GM03348 (cell line): ENCODE measurements around the gene NCDN.

Experiments used
- DNase-seq: peaks from one replicate; pipeline ENCODE4 v3.0.0; 2012; ENCODE audit warnings: low spot score

NCDN gene, protein sequence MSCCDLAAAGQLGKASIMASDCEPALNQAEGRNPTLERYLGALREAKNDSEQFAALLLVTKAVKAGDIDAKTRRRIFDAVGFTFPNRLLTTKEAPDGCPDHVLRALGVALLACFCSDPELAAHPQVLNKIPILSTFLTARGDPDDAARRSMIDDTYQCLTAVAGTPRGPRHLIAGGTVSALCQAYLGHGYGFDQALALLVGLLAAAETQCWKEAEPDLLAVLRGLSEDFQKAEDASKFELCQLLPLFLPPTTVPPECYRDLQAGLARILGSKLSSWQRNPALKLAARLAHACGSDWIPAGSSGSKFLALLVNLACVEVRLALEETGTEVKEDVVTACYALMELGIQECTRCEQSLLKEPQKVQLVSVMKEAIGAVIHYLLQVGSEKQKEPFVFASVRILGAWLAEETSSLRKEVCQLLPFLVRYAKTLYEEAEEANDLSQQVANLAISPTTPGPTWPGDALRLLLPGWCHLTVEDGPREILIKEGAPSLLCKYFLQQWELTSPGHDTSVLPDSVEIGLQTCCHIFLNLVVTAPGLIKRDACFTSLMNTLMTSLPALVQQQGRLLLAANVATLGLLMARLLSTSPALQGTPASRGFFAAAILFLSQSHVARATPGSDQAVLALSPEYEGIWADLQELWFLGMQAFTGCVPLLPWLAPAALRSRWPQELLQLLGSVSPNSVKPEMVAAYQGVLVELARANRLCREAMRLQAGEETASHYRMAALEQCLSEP

DNA sequence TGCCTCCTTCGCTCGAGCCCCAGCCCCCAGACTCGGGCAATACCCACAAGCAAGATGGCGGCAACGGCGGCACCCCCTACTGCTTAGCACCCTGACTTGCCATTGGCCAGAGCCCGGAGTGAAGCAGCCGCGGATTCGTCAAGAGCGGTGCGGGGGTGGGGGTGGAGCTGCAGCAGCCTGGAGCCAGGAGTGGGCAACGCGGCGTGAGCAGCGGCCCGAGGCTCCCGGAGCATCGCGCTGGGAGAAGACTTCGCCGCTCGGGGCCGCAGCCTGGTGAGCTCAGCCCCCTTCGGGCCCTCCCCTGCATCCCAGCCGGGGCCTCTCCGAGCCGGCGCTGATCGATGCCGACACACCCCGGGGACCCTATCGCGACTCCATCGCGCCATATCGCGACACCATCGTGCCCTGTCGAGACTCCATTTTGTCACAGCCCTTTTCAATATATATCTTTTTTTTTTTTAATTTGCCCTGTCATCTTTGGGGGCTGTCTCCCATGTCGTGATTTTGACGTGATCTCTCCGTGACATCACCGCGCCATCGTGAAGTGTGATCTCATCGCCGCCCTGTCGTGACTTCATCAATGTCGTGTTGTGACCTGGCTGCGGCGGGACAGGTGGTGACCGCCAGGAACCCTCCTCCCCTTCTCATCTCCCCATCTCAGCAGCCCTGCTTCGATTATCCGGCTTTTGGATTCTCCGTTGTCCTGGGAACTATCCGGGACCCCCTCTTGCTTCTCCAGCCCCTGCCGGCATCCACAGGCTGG is at the start of gene NCDN:
TSS of gene NCDN (plus strand) at position 189 of the 763 bp plus-strand sequence. CDS start at position 581, 392 bp downstream.
- DNase-seq: peak; percentile 99

DNA sequence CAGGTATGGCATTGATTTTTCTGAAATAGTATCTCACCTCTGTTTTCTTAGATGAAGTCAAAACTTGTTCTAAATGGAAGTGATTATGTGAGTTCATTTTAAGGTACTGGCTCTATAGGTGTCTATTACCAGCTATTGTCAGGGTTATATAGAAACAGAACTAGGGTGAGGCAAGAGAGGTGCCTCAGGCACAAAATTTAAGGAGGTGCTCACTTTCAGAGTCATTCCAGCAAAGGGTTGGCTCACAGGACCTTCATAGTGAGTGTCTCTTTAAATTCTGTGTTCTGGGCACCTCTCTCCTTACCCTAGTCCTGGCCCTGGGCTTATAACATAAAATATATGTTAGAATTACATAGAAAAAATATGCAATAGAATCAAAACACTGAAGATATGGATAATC is 49.7 kb upstream of the NCDN start:
- no peak for DNase-seq

DNA sequence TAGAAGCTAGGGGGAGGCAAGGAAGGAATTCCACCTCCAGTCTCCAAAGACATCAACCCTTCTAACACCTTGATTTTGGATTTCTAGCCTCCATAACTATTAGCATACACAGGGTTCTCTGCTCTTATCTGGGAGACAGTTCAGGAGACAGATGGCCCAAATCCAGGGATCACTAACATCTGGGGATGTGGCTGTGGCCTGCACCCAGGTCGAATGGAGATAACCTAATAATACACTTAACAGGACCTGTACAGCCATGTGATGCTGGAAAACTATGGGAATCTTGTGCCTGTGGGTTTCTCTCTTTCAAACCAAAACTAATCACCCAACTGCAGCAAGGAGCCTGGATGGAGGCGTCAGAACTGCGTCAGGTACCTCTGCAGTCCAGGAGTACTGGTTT is 48.0 kb upstream of the NCDN start:
- DNase-seq: no peak

DNA sequence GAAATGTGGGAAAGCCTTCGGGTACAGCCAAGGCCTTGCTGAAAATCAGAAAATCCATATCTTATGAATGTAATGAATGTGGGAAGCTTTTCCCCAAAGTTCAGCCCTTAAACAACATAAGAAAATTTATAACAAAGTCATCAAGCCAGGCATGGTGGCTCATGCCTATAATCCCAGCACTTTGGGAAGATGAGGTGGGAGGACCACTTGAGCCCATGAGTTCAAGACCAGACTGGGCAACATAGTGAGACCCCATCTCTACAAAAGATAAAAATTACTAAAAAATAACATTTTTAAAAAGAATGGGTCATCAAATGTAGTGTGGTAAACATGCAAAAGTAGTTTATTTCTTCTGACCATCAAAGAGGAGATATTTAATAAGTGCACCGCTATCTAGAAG is 46.3 kb upstream of the NCDN start:
- no peak for DNase-seq

DNA sequence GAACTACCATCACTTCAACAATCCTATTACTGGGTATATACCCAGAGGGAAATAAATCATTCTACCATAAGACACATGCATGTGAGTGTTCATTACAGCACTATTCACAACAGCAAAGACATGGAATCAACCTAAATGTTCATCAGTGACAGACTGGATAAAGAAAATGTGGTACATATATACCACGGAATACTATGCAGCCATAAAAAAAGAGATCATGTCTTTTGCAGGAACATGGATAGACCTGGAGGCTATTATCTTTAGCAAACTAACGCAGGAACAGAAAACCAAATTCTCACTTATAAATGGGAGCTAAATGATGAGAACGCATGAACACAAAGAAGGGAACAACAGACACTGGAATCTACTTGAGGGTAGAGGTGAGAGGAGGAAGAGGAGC is 39.4 kb upstream of the NCDN start:
- no peak for DNase-seq

DNA sequence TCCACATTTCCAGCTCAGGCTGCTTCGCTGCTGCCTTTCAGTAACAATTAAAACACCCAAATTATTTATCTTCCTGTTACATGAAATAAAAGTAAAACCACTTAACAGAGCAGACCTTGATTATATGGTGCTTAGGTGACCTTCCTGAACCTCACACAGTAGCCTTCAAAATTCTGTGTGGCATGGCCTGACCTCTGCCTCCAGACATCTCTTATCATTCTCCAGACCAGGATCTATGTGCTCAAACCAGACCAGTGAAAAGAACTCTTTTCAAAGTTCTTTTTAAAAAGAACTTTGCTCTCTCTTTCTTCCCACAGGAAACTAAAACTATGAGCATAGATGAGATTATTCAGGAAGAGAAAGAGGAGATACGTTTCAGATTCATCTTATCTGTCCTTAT is 38.2 kb upstream of the NCDN start:
- DNase-seq: no peak

DNA sequence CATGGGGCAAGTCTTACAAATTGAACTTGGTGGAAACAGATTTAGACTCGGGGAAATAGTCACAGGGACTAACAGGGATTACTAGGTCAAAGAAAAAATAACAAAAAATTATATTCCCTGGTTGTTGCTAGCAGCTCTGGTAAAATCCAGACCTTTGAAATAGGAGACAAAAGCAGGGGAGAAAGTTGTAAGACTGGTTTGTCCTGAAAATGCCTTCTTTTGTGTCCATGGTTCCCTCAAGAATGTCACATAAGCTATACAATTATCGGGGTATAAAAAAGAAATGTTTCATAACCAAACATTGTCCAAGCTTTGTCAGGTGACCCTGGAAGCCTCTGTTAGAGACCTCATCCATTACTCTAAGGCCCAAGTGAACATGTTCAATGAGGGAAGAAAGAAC is 33.5 kb upstream of the NCDN start:
- no peak for DNase-seq

DNA sequence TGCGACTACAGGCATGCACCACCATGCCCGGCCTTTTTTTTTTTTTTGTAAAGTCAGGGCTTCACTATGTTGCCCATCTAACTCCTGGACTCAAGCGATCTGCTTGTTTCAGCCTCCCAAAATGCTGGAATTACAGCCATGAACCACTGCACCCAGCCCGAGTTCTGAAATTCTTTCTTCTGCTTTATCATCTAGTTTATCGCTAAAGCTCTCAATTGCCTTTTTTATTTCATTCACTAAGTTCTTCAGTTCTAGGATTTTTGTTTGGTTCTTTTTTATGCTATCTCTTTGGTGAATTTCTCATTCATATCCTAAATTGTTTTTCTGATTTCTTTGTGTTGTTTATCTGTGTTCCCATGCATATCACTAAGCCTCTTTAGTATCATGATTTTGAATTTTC is 27.4 kb upstream of the NCDN start:
- no peak for DNase-seq

DNA sequence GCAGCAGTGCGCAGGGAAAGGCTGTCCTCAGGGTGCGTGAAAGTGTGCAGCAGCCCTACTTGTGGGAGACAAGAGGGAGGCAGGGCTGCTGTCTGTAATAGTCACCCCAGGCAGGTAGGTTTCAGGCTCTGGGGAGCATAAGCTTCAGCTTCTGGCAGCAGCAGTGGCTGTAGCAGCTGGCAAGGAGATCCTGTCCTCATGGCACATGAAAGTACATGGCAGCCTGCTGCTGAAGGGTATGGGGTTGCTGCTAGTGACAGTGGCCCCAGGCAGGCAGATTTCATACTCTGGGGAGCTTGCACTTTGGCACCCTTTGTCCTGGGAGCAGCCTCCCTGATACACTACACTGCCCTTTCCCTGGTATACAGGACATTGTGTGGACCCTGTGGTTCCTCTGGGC is 26.7 kb upstream of the NCDN start:
- no peak for DNase-seq

DNA sequence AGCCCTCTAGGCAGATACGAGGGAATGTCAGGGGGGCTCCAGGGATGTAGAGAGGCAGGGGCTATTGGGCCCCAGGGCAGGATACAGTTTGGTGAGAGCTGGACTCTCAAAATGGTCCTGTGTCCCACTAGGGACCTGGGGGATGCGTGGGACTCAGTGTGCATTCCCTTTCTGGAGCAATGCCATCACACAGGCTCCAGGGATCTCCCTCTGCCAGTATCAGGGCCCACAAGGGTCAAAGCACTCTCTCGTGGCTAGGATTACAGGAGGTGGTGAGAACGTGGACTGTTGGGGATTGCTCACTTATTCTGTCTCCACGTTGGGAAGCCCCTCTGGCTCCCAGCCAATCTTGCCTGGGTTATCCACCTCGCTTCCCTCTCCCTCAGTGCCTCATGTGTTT is 26.2 kb upstream of the NCDN start:
- no peak for DNase-seq

DNA sequence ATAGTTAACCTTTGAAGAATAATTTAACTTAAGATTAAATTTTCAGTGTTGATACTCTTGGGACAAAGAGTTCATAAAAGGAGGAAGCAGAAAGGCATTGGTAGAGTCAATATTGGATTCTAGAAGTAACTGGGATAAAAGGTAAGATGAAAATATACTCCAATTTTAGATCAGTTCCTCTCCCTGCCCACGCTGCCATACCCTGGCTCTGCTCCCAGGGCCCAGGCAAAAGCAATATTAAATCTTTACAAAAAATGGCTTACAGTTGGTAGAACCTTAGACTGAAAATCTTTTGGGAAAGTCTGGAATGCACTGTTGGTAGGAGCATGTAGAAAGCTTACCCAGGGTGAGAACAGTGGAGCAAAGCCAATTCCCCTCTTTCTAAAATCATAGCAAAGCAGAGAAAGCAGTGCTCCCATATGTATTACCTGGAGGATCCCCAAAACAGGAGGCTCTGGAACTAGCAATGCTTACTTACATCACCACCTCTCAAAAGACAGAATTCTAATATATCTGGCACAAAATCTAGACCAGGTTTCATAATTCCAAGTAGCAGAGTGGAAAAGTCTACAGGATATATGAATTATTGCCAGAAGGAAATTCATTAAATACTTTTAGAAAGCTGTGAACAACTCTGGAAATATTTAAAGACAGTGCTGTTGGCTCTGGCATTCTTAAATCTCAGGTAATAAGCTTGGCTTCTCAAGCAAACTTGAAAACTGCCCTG is 24.9 kb upstream of the NCDN start:
- peak; percentile 40 for DNase-seq

DNA sequence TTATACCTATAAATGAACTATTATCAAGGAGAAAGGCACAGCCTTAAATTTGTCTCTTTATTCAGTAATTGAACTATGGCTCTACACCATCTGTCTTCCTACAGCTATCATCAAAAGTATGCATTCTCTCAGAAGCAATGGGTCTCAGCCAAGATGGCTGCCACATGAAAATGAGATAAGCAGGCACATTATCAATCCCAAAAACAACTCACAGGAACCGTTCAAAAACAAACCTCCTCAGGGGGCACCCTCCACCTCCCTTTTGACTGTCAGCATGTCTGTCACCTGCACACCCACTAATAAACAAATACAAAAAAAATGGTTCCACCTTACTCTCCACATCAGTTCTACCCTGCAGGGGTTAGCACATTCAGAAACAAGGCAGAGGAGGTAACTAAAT is 24.0 kb upstream of the NCDN start:
- no peak for DNase-seq

DNA sequence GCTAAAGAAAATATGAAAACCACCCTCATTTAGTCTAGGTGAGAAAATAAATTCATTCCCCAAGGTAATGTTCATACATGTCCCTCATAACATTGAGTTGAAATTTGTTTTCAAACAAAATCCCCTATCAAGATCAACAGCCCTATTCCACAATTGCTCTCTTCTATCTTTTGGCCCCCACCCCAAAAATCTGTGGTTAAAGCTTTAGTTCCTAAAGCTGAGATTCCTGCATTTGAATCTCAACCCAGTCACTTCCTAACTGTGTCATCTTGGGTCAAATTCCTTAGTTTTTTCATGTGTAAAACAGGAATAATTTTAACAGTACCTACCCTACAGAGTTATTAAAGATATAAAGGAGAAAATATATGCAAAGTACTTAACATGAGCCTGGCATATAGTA is 22.4 kb upstream of the NCDN start:
- no peak for DNase-seq

DNA sequence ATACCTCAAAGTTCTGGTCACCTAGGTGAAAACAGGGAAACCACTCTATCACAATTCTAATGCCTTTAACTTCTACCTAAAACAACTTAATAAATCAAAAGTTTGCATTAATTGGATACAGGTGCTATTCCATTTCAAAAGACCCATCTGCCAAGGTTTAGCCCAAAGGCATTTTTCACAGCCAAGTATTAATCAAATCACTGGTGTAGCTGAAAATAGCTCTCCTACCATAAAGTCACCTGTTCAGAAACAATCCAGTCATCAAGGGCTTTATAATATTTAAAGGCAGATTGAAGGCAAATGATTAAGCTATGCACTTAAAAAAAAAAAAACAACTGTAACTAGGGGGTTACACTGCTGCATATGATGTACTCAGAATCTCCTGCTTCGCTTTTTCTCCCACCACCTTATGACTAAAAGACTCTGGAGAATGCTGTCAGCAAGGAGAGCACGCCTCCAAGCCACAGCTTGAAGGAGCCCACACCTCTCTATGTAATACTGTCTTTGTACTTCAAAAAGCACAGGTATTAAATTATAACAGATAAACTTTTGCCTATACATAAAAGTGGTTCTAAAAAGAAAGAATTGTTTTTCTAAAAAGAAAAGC is 20.9 kb upstream of the NCDN start:
- no peak for DNase-seq

DNA sequence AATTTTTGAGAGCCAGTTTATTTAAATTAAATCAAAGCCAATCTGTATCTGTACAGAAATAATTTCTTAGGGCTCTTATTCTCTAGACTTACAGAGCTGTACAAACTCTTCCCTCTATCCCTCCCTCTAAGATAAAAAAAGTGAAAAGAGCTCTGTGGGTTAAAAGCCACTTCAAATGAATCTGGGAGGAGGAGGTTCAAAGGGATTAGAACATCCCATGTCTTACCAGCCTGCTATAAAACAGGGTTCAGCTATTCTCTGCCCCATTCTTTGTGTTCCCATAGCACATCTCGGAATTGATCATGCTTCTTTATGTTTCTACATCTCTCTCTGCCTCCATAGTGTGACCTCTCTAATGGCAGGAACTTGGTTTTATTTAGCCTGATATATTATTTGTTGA is 19.8 kb upstream of the NCDN start:
- DNase-seq: no peak

DNA sequence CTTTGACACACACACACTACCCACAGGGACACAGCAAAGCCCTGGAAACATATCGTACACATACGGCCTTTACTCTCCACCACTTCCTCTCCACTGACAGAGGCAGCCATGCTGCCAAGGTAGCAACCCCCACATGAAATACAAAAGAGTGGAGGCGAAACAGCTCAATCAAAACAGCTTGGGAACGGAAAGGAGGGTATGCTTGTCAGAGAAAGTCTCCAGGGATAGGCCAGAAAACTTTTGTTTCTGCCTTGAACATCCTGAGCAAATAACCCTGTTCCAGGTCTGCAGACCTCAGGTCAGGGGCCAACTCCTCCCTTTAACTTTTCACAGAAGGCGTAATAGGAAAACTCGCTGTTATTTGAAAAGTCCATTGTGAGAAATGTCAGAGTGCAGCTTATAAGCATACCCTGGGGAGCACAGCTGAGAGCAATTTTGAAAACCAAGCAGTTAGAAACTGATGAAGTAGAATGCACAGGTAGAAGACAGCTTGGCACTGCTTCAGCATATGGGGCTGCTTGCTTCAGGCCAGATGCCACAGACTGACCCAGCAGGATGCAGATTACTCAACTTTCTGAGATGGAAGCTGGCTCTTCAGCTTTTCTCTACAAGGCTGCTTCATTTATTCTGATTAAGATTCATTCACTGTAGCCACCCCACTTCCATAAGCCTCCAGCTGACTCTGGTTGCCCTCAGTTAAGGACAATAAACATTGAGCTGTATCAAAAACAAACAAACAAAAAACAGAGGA is 18.4 kb upstream of the NCDN start:
- DNase-seq: peak; percentile 30

DNA sequence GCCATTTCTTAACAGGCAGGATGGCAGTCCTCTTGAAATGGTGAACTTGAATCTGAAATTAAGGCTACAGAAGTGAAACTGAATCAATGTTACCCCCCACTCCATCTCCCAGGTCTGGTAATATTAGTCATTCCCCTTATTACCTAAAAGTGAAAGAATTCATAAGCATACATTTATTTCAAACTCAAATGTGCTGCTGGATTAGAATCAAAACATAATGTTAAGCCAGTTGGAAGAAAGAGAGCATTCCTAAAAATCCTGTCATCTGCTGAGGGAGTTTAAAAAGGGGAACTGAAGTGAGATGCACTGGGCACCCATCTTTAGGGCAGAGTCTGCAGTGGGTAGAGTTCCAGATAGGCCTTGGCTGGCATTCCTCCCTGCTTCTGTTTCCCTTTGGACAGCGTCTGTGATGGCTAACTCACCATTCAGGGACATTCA is 17.8 kb upstream of the NCDN start:
- peak; percentile 61 for DNase-seq

DNA sequence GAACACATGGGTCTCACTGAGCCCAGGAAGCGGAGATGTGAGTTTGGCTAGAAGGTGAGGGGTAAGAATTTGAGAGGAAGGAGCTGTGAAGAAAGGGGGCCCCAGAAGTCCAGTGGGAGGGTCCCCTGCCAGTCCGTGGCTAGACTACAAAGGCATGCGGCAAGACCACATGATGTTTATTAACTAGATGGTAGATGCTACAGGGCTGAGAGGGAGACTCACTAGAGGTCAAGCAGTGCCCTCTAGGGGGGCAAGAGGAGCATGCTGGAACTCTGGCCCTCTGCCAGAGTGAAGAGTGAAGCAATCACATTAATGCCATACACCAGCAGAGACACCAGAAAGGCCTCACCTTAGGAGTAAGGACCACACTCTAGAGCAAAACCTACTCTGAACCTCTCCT is 12.6 kb upstream of the NCDN start:
- DNase-seq: no peak

DNA sequence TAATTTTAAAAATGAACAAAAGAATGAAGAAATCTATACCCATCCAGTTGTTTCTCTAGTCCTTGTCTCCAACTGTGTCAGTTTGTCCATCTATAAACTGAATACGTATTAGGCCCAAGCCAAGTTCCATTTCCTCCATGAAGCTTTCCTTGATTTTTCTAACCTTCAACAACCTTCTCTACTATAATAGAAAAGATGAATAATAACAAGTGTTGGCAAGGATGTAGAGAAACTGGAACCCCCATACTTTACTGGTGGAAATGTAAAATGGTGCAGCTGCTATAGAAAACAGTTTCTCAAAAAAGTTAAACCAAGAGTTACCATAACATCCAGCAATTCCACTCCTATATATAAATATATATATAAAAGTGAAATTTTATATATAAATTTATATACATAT is 11.0 kb upstream of the NCDN start:
- DNase-seq: no peak

DNA sequence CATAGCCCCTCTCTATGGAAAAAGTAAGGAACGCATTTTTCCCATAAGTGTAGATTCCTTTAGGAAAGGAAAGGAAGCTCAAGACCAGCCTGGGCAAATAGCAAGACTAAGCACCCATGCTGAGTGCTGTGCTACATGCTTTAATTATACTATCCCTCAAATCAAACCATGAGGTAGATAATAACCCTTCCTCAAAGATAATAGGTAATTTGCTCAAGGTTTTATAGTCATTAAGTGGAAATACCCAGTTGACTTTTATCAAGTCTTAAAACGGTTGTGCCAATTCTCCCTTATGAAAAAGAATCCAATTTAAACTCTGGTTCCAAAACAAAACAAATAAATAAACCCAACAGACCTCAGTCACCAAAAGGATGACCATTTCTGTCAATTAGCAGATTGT is 3.7 kb upstream of the NCDN start:
- DNase-seq: no peak
